ENCODE measurements around the gene LAP3. TPM values are rescaled to one million over a fixed set of nuclear protein-coding genes. Genes with fewer than 3 reads are reported as not detected.

LAP3 gene
- total RNA-seq, 2 experiments from 2014 or later, result 180 to 182 TPM

Other genes starting within 250 kb of the LAP3 start
- 10 to 100 TPM; 25.5 to 26.4 TPM for gene QDPR, start 65.1 kb upstream of the LAP3 start, total RNA-seq
- gene CLRN2, start 62.0 kb upstream of the LAP3 start, total RNA-seq, result not detected
- gene MED28, start 37.4 kb downstream of the LAP3 start, total RNA-seq, result 10 to 100 TPM; 48.6 to 49.9 TPM
- not detected for gene FAM184B, start 204.4 kb downstream of the LAP3 start, total RNA-seq
- 10 to 100 TPM; 41.7 to 42.0 TPM for gene DCAF16, start 233.6 kb downstream of the LAP3 start, total RNA-seq
- 10 to 100 TPM; 77.7 to 82.3 TPM for gene NCAPG, start 233.8 kb downstream of the LAP3 start, total RNA-seq